Astrocyte (in vitro differentiated cells and primary cell): ENCODE data around the gene CA14.

Source experiments
- CTCF ChIP-seq: IDR thresholded peaks from 2 replicates; pipeline ENCODE4 v1.5.1; 2011; ENCODE audit warnings: low read depth, mild to moderate bottlenecking, inconsistent platforms, low read length, moderate library complexity; ENCODE audit not compliant: insufficient read depth
- EZH2 ChIP-seq: IDR thresholded peaks from 2 replicates; pipeline ENCODE4 v1.6.1; 2012; ENCODE audit warnings: mild to moderate bottlenecking, low read length, inconsistent platforms; ENCODE audit not compliant: insufficient read depth

DNA sequence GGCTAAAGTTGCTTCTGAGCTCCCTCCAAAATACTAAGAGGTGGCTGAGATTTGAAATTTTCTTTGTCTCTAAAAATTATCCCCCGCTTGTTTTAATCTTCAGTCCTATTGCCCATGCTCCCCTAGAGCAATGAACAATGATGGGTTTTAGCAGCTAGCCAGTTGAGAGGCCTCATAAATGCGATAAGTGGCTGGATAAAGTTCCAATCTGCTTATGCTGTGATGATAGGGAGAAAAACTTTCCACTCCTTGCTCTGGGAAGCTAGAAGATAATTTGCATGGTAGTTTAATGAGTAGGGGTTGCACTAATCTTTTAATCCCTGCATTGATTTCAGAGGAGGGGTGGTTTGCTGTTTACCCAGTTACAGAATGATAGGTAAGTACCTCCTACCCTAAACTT, 54.2 kb downstream of the CA14 start:
- TF ChIP-seq CTCF, result no peak
- no peak for TF ChIP-seq EZH2
